CD4-positive, alpha-beta T cell treated with Interleukin-15 for 1 hour (primary cell): ENCODE data around the gene CDC73.
"Not testable (repeated sequence)": the region's sequence is repeated elsewhere in the genome, so short reads cannot be mapped to it uniquely, and the experiment has no call there.

ENCODE experiments used
- DNase-seq: peaks from one replicate; pipeline ENCODE4 v3.0.0-alpha.2; 2020

The CDC73 gene

GRCh38 chr1:193114485-193115095 lies 7.2 kb upstream of the CDC73 start:
- no peak for DNase-seq

- no peak for DNase-seq
Measured at GRCh38 chr1:193115629-193116227, 6.1 kb upstream of the CDC73 start.

- DNase-seq, result not testable (repeated sequence)
Measured at GRCh38 chr1:193117167-193117566, 4.7 kb upstream of the CDC73 start.

GRCh38 chr1:193118194-193118593 lies 3.6 kb upstream of the CDC73 start:
- no peak for DNase-seq

GRCh38 chr1:193118803-193119730 lies 2.8 kb upstream of the CDC73 start:
- no peak for DNase-seq

GRCh38 chr1:193120604-193121166 lies 1.1 kb upstream of the CDC73 start:
- no peak for DNase-seq

- no peak for DNase-seq
Measured at GRCh38 chr1:193123751-193124150, 1.9 kb downstream of the CDC73 start.

- no peak for DNase-seq
Measured at GRCh38 chr1:193125369-193125768, 3.5 kb downstream of the CDC73 start.

GRCh38 chr1:193131266-193131860 lies 9.5 kb downstream of the CDC73 start:
- DNase-seq, result no peak

GRCh38 chr1:193140254-193140653 lies 18.4 kb downstream of the CDC73 start:
- no peak for DNase-seq

- DNase-seq, result no peak
Measured at GRCh38 chr1:193141804-193142203, 20.0 kb downstream of the CDC73 start.

- DNase-seq, result no peak
Measured at GRCh38 chr1:193142409-193142808, 20.6 kb downstream of the CDC73 start.

- no peak for DNase-seq
Measured at GRCh38 chr1:193143285-193143684, 21.5 kb downstream of the CDC73 start.

GRCh38 chr1:193144361-193144938 lies 22.6 kb downstream of the CDC73 start:
- no peak for DNase-seq

- no peak for DNase-seq
Measured at GRCh38 chr1:193144999-193145398, 23.2 kb downstream of the CDC73 start.

- no peak for DNase-seq
Measured at GRCh38 chr1:193156117-193156821, 34.4 kb downstream of the CDC73 start.

GRCh38 chr1:193156822-193157142 lies 35.0 kb downstream of the CDC73 start:
- no peak for DNase-seq

- no peak for DNase-seq
Measured at GRCh38 chr1:193157360-193157759, 35.5 kb downstream of the CDC73 start.

- no peak for DNase-seq
Measured at GRCh38 chr1:193176113-193176512, 54.3 kb downstream of the CDC73 start.

GRCh38 chr1:193176788-193177187 lies 55.0 kb downstream of the CDC73 start:
- DNase-seq, result no peak

GRCh38 chr1:193179094-193179493 lies 57.3 kb downstream of the CDC73 start:
- no peak for DNase-seq

- no peak for DNase-seq
Measured at GRCh38 chr1:193181536-193181935, 59.7 kb downstream of the CDC73 start.
